GM06990 (cell line): Measurements from ENCODE around the gene TTYH2.

Source experiments
- DNase-seq: peaks from one replicate; pipeline ENCODE4 v3.0.0-alpha.2; 2011; ENCODE audit not compliant: insufficient read length; ENCODE audit errors: extremely low read depth
- H3K27me3 ChIP-seq: replicated peaks from 2 replicates; pipeline ENCODE4 v1.6.0; 2011; ENCODE audit warnings: low read length; ENCODE audit not compliant: control insufficient read depth, insufficient read depth
- H3K36me3 ChIP-seq: 2 replicates; pipeline ENCODE4 v1.5.1; 2011; ENCODE audit warnings: low read length; ENCODE audit not compliant: control insufficient read depth, insufficient read depth
- H3K4me3 ChIP-seq: replicated peaks from 2 replicates; pipeline ENCODE4 v1.5.1; 2011; ENCODE audit warnings: low read depth, mild to moderate bottlenecking, control low read depth, low read length
- TF ChIP-seq, protein P1 (sequence below): IDR thresholded peaks from 2 replicates; pipeline ENCODE4 v1.5.1; 2011; ENCODE audit warnings: low read length, control low read depth, mild to moderate bottlenecking, inconsistent platforms; ENCODE audit not compliant: insufficient read depth, poor library complexity, severe bottlenecking

TTYH2 gene

DNA sequence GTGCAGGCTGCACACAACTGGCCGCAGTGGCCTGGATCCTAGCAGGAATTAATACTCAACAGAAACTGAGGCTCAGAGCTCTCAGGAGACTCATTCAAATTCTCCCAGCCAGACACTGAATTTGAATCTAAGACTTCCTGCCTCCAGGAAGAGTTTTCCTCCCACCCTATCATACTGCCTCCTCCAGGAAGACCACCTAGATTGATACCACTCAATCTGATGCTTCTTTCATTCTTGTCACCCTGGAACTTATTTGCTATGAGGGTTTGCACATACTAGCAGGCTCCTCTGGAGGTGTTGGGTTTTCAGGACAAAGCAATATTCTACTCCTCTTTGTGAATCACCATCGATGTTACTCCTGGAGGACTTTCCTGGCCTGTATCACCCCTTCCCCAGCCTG is 15.6 kb upstream of the TTYH2 start:
- no peak for DNase-seq
- Histone ChIP-seq H3K27me3 (peaks cover 1% of the 10 kb centered on the region; the same call in 1 of the 2 replicates), H3K36me3 (no peaks in the 10 kb centered on the region), H3K4me3 (no peak overlapping the region)
- TF ChIP-seq, protein P1, sequence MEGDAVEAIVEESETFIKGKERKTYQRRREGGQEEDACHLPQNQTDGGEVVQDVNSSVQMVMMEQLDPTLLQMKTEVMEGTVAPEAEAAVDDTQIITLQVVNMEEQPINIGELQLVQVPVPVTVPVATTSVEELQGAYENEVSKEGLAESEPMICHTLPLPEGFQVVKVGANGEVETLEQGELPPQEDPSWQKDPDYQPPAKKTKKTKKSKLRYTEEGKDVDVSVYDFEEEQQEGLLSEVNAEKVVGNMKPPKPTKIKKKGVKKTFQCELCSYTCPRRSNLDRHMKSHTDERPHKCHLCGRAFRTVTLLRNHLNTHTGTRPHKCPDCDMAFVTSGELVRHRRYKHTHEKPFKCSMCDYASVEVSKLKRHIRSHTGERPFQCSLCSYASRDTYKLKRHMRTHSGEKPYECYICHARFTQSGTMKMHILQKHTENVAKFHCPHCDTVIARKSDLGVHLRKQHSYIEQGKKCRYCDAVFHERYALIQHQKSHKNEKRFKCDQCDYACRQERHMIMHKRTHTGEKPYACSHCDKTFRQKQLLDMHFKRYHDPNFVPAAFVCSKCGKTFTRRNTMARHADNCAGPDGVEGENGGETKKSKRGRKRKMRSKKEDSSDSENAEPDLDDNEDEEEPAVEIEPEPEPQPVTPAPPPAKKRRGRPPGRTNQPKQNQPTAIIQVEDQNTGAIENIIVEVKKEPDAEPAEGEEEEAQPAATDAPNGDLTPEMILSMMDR = no peak

DNA sequence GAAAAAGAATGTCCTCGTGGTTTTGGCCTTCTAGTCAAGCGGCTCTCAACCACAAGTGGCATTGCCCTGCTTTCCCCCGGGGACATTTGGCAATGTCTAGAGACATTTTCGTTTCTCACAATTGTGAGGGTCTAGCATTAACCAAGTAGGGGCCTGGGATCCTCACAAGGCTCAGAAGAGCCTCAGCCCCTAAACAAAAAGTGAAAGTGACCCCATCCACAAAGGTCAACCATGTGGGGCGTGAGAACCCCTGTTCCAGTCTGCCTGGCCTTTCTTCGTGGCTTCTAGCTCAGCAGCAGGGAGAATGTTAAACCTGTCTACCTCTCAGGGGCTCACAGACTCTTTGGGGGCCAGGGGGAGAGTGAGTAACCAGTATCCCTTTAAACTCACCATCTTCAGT is 14.7 kb upstream of the TTYH2 start:
- no peak for DNase-seq
- H3K4me3 ChIP-seq = no peak overlapping the region
- TF ChIP-seq, protein P1 = no peak
- peaks cover 1% of the 10 kb centered on the region; the same call in 1 of the 2 replicates for H3K27me3 ChIP-seq
- no peaks in the 10 kb centered on the region for H3K36me3 ChIP-seq

DNA sequence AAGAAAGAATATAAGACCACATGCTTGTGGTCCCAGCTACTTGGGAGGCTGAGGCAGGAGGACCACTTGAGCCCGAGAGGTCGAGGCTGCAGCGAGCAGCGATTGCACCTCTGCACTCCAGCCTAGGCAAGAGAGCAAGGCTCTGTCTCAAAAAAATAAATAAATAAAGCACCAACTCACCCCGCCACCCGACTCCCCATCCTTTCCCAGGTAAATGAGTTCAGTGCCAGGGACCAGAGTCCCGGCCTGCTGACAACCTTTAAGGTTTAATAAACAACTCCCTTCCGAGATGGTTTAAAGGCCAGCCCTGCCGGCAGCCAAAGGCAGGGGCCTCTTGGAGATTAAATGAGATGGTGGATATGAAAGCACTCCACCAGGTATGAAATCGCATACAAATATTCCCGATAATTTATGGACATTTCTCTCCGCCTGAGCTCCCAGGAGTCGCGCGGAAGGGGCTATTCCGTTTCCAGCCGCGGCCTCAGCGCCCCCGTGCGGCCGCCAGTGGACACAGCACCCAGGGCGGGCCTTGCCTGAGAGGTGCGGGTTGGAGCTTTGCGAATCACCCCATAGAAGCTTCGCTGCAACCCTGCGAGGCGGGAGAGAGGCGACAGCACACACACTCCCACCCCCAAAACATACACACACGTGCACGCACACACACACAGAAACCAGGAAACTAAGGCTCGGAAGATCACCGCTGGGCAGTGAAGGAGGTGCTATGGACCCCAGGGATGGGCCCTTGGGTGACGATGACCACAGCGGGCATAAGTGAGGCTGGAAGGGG is 13.9 kb upstream of the TTYH2 start:
- H3K27me3 ChIP-seq = peaks cover 1% of the 10 kb centered on the region; the same call in 1 of the 2 replicates
- DNase-seq = peak; percentile 52
- no peak overlapping the region for H3K4me3 ChIP-seq
- H3K36me3 ChIP-seq = no peaks in the 10 kb centered on the region; the same call in 1 of the 2 replicates
- TF ChIP-seq, protein P1 = peak; percentile 98

DNA sequence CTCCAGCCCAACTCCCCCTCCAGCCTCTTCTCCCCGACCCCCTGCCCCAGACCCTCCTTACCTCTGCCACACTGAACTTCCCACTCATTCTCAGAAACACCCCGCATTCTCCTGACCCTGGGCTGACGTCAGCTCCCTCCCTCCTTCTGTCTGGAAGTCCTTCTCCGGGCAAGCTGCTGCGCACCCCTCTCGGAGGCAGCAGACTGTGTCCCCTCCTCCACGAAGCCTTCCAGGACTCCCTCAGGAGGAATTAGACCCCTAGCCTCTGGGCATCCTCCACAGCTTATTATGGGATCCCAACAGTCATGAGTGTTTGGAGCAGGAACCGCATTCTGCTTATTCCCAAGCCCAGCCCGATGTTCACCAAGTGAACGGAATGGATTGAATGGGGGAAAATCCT is 13.3 kb upstream of the TTYH2 start:
- peaks cover 1% of the 10 kb centered on the region; the same call in 1 of the 2 replicates for H3K27me3 ChIP-seq
- peaks cover 3% of the 10 kb centered on the region for H3K36me3 ChIP-seq
- H3K4me3 ChIP-seq = no peak overlapping the region
- DNase-seq = no peak
- TF ChIP-seq, protein P1 = no peak

DNA sequence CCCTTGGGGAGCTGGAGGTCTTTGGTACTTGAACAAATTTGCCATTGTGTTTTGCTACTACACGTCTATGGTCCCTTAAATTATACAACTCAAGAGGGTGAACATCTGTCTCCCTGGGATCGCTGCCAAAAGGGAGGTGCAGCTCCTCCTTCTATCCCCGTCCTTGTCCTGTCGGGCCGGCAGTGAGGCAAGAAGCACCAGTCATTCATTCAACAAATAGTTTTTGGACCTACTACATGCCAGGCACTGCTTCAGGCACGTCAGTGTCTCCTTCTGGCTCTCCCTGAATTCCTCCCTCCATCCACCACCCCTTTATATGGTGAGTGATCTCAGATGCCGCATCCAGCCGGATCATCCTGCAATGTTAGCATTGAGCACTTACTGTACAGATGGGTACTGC is 12.1 kb upstream of the TTYH2 start:
- Histone ChIP-seq H3K27me3 (no peaks in the 10 kb centered on the region; the same call in 1 of the 2 replicates), H3K36me3 (peaks cover 11% of the 10 kb centered on the region), H3K4me3 (no peak overlapping the region)
- TF ChIP-seq, protein P1 = no peak
- no peak for DNase-seq
